GM23338 (cell line): ENCODE measurements around the gene OAT.

ENCODE experiments used
- EZH2 ChIP-seq: fragments of 200-600 bp; sonication (generic); IDR thresholded peaks from one replicate; pipeline ENCODE4 v1.8.0; 2017; ENCODE audit warnings: antibody characterized with exemption, mild to moderate bottlenecking, low read depth; ENCODE audit not compliant: unreplicated experiment
- JUNB ChIP-seq: IDR thresholded peaks from one replicate; pipeline ENCODE4 v1.6.1; 2016; ENCODE audit warnings: antibody characterized with exemption; ENCODE audit not compliant: unreplicated experiment
- POLR2AphosphoS5 ChIP-seq: IDR thresholded peaks from 2 replicates; pipeline ENCODE4 v1.6.1; 2016; ENCODE audit warnings: antibody characterized with exemption, low read depth
- ZNF114 ChIP-seq: fragments of 250-450 bp; sonication (Bioruptor Pico); IDR thresholded peaks from 2 replicates; pipeline ENCODE4 v1.5.0; 2020; ENCODE audit warnings: mild to moderate bottlenecking, moderate library complexity
- TF ChIP-seq, protein P1 (sequence below), 2 experiments: fragments of 200-600 bp in 1 of 2; sonication (generic) in 1 of 2; conservative IDR thresholded peaks; 2 replicates each; pipeline versions ENCODE4 v1.5.1 to v1.6.1; 2016 to 2017; ENCODE audit warnings: antibody characterized with exemption in 2 of 2, low read depth in 2 of 2, mild to moderate bottlenecking in 2 of 2, moderate library complexity in 1 of 2
- TF ChIP-seq, protein P2 (sequence below): IDR thresholded peaks from one replicate; pipeline ENCODE4 v1.6.1; 2018; ENCODE audit warnings: antibody characterized with exemption; ENCODE audit not compliant: unreplicated experiment

DNA sequence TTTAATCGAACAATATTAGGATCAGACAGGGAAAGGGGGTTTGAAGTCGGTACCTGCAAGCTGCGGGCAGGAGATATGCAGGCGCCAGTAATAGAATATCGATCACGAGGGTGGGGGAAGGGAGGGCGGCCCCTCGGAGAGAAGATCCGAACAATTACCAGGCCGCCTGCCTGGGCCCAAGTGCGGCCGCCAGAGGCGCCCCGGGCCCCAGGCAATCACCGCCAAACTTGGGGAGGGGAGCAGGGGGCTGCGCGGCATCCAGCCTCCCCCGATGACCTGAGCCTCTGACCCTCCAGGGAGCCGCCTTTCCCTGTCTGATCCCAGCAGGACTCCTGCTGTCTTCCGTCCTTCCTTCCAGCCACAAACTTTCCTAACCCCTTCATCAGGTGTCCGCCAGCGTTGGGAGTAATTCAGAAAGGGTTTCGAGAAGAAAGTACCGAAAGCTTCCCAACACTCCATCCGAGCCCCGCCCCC lies 30.0 kb upstream of the OAT start:
- TF ChIP-seq, protein P1, sequence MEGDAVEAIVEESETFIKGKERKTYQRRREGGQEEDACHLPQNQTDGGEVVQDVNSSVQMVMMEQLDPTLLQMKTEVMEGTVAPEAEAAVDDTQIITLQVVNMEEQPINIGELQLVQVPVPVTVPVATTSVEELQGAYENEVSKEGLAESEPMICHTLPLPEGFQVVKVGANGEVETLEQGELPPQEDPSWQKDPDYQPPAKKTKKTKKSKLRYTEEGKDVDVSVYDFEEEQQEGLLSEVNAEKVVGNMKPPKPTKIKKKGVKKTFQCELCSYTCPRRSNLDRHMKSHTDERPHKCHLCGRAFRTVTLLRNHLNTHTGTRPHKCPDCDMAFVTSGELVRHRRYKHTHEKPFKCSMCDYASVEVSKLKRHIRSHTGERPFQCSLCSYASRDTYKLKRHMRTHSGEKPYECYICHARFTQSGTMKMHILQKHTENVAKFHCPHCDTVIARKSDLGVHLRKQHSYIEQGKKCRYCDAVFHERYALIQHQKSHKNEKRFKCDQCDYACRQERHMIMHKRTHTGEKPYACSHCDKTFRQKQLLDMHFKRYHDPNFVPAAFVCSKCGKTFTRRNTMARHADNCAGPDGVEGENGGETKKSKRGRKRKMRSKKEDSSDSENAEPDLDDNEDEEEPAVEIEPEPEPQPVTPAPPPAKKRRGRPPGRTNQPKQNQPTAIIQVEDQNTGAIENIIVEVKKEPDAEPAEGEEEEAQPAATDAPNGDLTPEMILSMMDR (conservative IDR thresholded peaks at IDR 0.05; ENCODE audit: low read depth in 2 of 2) = peak; percentile 43 to 44
- TF ChIP-seq POLR2AphosphoS5 (no peak), EZH2 (no peak), JUNB (no peak), ZNF114 (CRISPR knock-in tag) (no peak)
- TF ChIP-seq, protein P2, sequence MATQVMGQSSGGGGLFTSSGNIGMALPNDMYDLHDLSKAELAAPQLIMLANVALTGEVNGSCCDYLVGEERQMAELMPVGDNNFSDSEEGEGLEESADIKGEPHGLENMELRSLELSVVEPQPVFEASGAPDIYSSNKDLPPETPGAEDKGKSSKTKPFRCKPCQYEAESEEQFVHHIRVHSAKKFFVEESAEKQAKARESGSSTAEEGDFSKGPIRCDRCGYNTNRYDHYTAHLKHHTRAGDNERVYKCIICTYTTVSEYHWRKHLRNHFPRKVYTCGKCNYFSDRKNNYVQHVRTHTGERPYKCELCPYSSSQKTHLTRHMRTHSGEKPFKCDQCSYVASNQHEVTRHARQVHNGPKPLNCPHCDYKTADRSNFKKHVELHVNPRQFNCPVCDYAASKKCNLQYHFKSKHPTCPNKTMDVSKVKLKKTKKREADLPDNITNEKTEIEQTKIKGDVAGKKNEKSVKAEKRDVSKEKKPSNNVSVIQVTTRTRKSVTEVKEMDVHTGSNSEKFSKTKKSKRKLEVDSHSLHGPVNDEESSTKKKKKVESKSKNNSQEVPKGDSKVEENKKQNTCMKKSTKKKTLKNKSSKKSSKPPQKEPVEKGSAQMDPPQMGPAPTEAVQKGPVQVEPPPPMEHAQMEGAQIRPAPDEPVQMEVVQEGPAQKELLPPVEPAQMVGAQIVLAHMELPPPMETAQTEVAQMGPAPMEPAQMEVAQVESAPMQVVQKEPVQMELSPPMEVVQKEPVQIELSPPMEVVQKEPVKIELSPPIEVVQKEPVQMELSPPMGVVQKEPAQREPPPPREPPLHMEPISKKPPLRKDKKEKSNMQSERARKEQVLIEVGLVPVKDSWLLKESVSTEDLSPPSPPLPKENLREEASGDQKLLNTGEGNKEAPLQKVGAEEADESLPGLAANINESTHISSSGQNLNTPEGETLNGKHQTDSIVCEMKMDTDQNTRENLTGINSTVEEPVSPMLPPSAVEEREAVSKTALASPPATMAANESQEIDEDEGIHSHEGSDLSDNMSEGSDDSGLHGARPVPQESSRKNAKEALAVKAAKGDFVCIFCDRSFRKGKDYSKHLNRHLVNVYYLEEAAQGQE = no peak
